GM19025 (cell line): ENCODE results near the gene ATAD3B.
"Not testable (repeated sequence)": the region's sequence is repeated elsewhere in the genome, so short reads cannot be mapped to it uniquely, and the experiment has no call there.

ENCODE experiments used
- ATAC-seq: cut with Tn5 transposase; IDR thresholded peaks from one replicate; pipeline ENCODE4 v1.9.1; 2021; ENCODE audit warnings: mild to moderate bottlenecking, low read depth, moderate library complexity; ENCODE audit not compliant: unreplicated experiment

The ATAD3B gene

GRCh38 chr1:1527092-1527816 is 55.7 kb downstream of the ATAD3B start:
- ATAC-seq = no peak

DNA sequence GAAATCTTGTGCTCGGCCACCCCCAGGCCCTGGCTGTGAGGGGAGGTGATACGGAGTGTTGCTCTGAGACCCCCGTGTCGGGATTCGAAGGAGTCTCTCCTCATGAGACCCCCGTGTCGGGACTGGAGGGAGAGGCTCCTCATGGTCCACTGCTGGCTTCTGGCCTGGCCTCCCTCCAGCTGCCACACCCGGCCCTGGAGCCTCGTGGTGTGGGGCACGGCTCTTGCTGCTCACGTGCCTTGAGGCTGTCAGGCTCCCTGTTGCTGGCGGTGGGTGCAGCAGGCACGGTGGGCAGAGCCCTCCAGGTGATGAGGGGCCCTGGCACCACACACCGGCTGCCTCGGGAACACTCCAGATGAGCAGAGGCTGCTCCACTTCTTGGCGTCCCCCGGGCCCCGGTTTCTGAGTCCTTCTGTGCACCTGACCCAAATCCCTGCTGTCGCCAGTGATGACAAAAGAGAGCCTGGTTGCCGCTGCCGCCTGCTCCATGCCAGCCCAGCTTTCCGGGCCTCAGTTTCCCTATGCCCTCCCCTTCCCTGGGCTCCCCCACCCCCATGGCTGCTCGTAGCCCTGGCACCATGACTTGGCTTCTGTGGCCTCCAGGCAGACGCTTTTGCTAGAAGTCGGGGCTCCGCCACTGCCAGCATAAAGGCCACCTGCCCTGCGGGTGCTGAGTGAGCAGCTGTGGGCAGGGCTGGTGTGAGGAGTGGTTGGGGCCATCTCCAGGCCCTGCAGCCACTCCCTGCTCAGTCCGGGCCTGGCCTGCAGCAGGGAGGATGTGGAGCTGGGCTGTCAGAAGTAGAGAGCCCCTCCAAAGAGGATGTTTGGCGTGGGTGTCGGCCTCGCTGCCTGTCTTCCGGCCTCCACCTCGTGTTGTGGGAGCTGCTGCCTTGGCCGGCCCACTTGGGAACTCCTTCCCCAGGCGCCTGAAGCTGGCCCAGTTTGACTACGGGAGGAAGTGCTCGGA is 57.0 kb downstream of the ATAD3B start:
- no peak for ATAC-seq

GRCh38 chr1:1529321-1529720 is 57.8 kb downstream of the ATAD3B start:
- no peak for ATAC-seq

- no peak for ATAC-seq
Measured at GRCh38 chr1:1529936-1530335, 58.4 kb downstream of the ATAD3B start.

- no peak for ATAC-seq
Measured at GRCh38 chr1:1531947-1532346, 60.4 kb downstream of the ATAD3B start.

GRCh38 chr1:1533176-1533893 is 61.8 kb downstream of the ATAD3B start:
- ATAC-seq = not testable (repeated sequence)

DNA sequence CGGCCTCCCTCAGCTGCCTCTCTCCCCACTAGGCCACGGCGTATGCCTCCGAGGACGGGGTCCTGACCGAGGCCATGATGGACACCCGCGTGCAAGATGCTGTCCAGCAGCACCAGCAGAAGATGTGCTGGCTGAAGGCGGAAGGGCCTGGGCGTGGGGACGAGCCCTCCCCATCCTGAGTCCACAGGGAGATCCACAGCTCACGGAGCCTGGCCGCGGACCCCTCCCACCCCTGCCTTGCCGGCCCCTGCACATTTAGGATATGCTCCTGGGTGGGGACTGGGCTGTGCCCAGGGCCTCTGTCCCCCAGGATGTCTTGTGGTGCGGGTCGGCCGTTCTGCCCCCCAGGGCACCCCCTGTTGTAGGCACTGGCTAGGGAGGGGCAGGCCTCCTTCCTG is 62.3 kb downstream of the ATAD3B start:
- not testable (repeated sequence) for ATAC-seq

DNA sequence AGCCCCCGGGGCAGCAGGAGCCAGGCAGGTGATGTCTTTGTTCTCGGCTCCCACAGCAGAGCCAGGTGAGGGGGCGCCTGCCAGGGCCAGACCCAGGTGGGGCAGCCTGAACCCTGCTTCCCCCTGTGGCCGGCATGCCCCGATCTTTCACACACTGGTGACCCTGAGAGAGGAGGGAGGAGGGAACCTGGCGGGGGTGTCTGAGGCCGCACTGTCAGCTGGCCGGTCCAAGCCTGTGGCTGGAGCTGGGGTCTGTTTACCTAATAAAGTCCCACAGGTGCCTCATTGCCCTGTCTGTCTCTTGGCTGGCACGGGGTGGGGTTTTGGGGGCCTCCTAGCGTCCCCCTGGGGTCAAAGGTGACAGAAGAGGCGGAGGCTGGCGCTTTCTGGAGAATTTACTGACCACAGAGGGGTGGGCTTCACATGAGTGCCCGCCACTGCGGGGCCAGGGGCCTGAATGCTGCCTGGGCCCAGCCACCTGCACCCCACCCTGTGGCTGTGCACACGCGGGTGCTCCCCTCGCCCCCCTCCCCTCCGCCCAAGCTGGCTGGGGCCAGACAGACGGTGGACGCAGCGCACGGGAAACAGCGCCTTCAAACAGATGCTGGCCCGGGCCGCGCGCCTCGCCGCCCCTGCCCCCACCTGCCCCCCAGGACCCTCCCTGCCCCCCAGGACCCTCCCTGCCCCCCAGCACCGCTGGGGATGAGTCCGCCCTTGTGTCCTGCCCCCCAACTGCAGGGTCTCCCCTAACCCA is 63.0 kb downstream of the ATAD3B start:
- ATAC-seq = no peak

- no peak for ATAC-seq
Measured at GRCh38 chr1:1535201-1536018, 63.8 kb downstream of the ATAD3B start.

- ATAC-seq = no peak
Measured at GRCh38 chr1:1536019-1536937, 64.7 kb downstream of the ATAD3B start.

GRCh38 chr1:1536938-1537546 is 65.5 kb downstream of the ATAD3B start:
- ATAC-seq = no peak

- ATAC-seq = no peak
Measured at GRCh38 chr1:1537626-1538250, 66.2 kb downstream of the ATAD3B start.

- no peak for ATAC-seq
Measured at GRCh38 chr1:1538334-1538733, 66.8 kb downstream of the ATAD3B start.

DNA sequence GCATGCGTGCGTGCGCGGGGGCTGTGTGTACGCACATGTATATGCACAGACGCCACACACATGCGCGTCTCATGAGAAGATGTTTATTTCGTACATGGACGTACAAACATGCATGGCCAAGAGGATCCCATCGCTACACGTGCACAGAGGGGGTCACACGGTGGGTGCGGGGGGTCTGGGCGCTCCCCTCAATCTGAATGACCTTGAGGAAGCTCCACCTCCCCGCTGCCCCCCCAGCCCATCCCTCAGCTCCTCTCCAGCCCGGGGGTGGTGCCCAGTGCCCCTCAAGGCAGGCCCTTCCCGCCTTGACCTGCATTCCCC is 67.4 kb downstream of the ATAD3B start:
- no peak for ATAC-seq

DNA sequence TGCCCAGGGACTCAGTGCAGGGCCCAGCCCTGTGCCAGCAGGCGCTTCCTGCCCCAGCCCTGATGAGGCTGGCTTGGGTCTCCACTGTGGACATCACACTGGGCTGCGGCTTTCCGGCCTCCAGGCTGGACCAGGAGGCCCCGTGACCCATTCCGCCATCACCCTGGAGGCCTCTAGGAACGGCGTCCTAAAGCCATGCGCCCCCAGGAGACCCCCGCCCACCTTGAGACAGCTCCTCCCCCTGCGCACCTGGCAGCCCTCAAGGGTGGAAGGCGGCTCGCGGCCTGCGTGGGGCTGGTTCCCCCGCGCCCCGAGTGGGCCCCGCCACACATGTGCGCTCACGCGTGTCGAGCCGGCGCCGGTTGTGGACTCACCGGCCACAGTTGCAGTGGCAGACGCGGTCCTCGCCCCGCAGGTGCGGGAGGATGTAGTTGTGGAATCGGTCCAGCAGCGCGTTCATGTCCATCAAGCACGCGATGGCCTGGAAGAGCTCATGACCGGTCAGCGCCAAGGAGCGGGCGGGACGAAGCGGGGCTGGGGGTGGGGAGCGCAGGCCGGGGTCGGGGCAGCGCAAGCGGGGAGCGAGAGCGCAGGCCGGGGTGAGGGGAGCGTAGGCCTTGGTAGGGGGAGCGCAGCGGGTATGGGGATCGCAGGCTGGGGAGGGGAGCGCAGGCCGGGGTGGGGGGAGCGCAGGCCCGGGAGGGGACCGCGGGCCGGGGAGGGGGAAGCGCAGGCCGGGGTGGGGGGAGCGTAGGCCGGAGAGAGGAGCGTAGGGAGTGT is 67.9 kb downstream of the ATAD3B start:
- no peak for ATAC-seq

GRCh38 chr1:1540090-1540817 is 68.7 kb downstream of the ATAD3B start, which contains the start of gene TMEM240:
Gene TMEM240, minus strand, starts transcription at chr1:1540624. Its CDS starts 278 bp downstream, at chr1:1540346.
- no peak for ATAC-seq
